ENCODE measurements around the gene VPS16. TPM values are rescaled to one million over a fixed set of nuclear protein-coding genes. Genes with fewer than 3 reads are reported as not detected.

The VPS16 gene
- total and polyA plus RNA-seq, 2 of the 13 experiments (the other 11 are each of a cell fraction or from before 2014, with no cell fraction given) = 34.2 to 35.4 TPM

DNA sequence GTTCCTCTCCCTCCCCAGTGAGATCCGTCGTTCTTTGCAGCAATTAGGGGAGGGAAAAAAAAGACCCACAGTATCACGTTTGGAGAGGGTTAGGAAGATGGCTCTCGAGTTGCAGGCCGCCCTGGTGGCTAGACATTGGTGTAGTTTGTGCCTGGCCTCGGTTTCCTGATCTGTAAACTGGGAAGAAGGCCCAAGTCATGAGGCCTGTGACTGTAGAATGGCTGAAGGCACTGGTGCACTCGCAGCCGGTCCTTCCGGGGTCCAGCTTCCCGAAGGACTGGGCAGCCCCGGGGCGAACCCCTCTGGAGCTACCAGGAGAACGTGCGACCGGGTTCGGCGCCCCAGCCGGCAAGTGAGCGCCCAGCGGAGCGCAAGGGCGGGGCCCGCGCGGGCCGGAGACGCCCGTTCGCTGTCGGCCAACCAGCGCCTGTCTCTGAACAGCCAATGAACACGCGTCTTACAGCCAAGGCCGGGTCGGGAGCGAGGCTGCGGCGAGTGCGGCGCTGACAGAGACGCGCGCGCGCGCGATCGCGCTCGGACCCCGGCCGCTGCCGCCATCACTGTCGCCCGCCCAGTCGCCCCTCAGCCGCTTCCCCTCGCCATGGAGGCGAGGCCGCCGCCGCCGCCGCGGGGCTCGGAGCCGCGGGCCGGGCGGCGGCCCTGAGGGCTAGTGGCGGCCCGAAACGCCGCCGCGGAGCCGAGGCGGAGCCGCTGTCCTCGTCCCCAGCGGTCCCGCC, 32.6 kb downstream of the VPS16 start, which contains the start of gene PTPRA (continued):
- TF ChIP-seq SIX1 (CRISPR knock-in tag; IDR thresholded peaks at IDR 0.05; ENCODE audit: borderline replicate concordance) (0 out of 2 replicates have a peak, but pooled peaks have one; percentile 27), HMG20A (CRISPR knock-in tag; IDR thresholded peaks at IDR 0.05; ENCODE audit: borderline replicate concordance) (peak; percentile 43; the same call in 1 of the 2 replicates), IRX3 (CRISPR knock-in tag; IDR thresholded peaks at IDR 0.05; ENCODE audit: borderline replicate concordance, low read depth) (0 out of 2 replicates have a peak, but pooled peaks have one; percentile 33), BCL3 (CRISPR knock-in tag; IDR thresholded peaks at IDR 0.05) (peak; percentile 86), ZNF432 (CRISPR knock-in tag; IDR thresholded peaks at IDR 0.05; ENCODE audit: borderline replicate concordance) (peak; percentile 78; the same call in 1 of the 2 replicates), RXRB (CRISPR knock-in tag; IDR thresholded peaks at IDR 0.05; ENCODE audit: borderline replicate concordance) (peak; percentile 45; the same call in 1 of the 2 replicates), ZNF225 (CRISPR knock-in tag; IDR thresholded peaks at IDR 0.05) (peak; percentile 98), ZNF724P (CRISPR knock-in tag; IDR thresholded peaks at IDR 0.05; ENCODE audit: borderline replicate concordance) (peak; percentile 63; the same call in 1 of the 2 replicates), GATAD2A (CRISPR knock-in tag; IDR thresholded peaks at IDR 0.05) (peak; percentile 14; the same call in 1 of the 2 replicates), ZNF276 (CRISPR knock-in tag; IDR thresholded peaks at IDR 0.05; ENCODE audit: low read depth) (0 out of 2 replicates have a peak, but pooled peaks have one; percentile 13), ZBTB10 (CRISPR knock-in tag; IDR thresholded peaks at IDR 0.05; ENCODE audit: borderline replicate concordance) (peak; percentile 59; the same call in 1 of the 2 replicates)
- TF ChIP-seq, protein P1, sequence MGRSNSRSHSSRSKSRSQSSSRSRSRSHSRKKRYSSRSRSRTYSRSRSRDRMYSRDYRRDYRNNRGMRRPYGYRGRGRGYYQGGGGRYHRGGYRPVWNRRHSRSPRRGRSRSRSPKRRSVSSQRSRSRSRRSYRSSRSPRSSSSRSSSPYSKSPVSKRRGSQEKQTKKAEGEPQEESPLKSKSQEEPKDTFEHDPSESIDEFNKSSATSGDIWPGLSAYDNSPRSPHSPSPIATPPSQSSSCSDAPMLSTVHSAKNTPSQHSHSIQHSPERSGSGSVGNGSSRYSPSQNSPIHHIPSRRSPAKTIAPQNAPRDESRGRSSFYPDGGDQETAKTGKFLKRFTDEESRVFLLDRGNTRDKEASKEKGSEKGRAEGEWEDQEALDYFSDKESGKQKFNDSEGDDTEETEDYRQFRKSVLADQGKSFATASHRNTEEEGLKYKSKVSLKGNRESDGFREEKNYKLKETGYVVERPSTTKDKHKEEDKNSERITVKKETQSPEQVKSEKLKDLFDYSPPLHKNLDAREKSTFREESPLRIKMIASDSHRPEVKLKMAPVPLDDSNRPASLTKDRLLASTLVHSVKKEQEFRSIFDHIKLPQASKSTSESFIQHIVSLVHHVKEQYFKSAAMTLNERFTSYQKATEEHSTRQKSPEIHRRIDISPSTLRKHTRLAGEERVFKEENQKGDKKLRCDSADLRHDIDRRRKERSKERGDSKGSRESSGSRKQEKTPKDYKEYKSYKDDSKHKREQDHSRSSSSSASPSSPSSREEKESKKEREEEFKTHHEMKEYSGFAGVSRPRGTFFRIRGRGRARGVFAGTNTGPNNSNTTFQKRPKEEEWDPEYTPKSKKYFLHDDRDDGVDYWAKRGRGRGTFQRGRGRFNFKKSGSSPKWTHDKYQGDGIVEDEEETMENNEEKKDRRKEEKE (IDR thresholded peaks at IDR 0.05) = no peak
- TF ChIP-seq, protein P2, sequence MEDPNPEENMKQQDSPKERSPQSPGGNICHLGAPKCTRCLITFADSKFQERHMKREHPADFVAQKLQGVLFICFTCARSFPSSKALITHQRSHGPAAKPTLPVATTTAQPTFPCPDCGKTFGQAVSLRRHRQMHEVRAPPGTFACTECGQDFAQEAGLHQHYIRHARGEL (CRISPR knock-in tag; IDR thresholded peaks at IDR 0.05) = no peak
- TF ChIP-seq, protein P3, sequence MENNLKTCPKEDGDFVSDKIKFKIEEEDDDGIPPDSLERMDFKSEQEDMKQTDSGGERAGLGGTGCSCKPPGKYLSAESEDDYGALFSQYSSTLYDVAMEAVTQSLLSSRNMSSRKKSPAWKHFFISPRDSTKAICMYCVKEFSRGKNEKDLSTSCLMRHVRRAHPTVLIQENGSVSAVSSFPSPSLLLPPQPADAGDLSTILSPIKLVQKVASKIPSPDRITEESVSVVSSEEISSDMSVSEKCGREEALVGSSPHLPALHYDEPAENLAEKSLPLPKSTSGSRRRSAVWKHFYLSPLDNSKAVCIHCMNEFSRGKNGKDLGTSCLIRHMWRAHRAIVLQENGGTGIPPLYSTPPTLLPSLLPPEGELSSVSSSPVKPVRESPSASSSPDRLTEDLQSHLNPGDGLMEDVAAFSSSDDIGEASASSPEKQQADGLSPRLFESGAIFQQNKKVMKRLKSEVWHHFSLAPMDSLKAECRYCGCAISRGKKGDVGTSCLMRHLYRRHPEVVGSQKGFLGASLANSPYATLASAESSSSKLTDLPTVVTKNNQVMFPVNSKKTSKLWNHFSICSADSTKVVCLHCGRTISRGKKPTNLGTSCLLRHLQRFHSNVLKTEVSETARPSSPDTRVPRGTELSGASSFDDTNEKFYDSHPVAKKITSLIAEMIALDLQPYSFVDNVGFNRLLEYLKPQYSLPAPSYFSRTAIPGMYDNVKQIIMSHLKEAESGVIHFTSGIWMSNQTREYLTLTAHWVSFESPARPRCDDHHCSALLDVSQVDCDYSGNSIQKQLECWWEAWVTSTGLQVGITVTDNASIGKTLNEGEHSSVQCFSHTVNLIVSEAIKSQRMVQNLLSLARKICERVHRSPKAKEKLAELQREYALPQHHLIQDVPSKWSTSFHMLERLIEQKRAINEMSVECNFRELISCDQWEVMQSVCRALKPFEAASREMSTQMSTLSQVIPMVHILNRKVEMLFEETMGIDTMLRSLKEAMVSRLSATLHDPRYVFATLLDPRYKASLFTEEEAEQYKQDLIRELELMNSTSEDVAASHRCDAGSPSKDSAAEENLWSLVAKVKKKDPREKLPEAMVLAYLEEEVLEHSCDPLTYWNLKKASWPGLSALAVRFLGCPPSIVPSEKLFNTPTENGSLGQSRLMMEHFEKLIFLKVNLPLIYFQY (CRISPR knock-in tag; IDR thresholded peaks at IDR 0.05; ENCODE audit: borderline replicate concordance) = no peak; the same call in none of the 2 replicates

All from HepG2 (cell line).